NCI-H345 treated with DMSO at 0.1 percent for 48 hours (cell line): ENCODE results near the gene EN2.

Experiments used
- DNase-seq: peaks from one replicate; lab custom pipeline; 2025; ENCODE audit not compliant: unreplicated experiment; lab: John Stamatoyannopoulos, UW

The EN2 gene

GRCh38 chr7:155450558-155450969 lies 7.4 kb upstream of the EN2 start:
- DNase-seq: no peak

DNA sequence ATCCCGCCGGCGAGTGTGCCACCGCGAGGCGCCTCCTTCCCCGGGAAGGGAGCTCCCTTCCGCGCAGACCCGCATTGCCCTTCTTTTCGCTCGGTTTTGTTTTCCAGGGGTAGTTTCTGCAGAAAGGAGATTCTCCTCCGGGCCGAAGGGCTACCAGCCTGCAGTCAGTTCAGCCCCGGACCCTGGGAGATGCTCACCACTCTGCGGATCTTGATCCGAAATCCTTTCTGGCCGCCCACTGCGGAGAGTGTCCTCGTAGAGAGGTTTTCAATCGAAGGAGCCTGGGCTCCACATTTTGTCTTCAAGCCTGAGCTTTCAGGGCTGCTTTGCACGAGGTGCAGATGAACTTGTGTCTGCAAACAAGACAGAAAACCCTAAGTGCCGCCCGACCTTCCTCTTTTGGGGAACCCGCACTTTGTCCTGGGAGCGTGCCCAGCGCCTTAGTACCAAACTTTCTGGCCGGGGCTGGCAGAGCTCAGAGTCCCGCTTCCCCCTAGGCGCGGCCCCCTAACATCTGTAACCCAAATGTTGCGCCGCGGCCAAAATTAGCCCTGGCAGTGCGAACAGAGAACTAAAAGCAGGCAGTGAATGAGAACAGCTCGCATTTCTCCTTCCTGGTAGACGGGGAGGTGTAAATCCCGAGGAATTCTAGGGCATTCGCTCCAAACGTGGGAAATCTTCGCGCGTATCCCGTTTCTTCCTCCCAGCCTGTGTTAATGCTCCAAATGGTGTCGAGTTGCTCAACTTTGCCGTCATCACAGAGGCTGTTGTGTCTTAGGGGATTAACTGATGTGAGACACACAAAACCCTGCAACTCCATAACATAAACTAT lies 6.7 kb upstream of the EN2 start:
- no peak for DNase-seq

DNA sequence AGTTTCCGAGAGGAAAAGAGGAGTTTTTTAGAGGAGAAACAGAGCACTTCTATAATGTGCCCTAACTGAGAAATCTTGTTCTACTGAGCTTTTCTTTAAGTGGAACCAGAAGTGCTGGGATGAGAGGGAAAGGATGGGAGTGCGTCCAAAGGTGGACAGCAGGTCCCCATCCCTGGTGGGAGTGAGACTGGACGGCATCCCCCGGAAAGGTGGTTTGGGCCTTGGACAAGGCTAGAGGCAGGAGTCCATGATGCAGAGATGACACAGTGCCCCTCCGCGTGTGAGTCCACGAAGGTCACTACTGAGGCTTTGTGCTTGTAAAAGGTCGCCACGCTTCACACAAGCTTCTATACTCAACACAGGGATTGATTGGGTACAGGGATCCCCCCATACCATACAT lies 6.1 kb upstream of the EN2 start:
- DNase-seq: no peak

- no peak for DNase-seq
Measured at GRCh38 chr7:155452505-155453295, 5.2 kb upstream of the EN2 start.

DNA sequence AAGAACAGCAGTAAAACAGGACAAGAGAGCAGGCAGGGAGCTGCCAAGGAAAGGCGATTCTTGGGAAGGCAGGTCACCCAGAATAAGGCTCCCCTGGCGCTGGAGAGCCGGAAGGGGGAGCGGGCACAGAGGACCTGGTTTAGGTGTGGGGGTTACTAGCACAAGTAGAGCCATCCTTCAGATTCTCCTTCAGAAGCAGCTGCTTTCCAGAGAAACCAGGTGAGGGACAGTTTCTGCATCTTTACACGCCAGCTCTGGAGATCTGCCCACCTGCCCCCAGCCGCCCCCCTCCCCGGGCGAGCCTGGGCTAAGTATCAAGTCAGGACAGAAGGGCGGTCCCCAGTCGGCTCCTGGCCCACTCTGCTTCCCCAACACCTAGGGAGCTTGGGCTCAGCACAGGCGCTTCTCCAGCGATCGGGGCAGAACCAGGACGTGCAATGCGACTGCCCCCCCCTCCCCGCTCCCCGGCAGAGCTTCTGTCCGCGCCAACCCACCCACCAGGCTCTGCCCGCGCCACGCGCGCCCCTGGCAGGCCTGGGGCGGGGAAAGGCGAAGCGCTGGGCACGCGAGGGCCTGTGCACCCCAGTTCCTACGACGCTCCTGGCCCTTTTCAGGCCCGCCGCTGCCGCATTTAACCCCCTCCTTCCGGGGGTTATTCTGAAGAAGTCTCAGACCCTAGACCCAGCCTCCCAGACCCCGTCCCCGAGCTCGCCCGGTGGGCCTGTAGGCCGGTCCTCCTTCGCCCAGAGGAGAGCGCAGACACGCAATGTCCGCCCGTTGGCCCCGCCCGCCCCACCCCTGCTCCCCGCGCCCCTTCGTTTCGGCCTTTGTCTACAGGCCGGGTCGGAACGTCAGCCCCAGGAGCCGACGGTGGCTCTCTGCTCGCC lies 4.4 kb upstream of the EN2 start:
- DNase-seq: no peak

DNA sequence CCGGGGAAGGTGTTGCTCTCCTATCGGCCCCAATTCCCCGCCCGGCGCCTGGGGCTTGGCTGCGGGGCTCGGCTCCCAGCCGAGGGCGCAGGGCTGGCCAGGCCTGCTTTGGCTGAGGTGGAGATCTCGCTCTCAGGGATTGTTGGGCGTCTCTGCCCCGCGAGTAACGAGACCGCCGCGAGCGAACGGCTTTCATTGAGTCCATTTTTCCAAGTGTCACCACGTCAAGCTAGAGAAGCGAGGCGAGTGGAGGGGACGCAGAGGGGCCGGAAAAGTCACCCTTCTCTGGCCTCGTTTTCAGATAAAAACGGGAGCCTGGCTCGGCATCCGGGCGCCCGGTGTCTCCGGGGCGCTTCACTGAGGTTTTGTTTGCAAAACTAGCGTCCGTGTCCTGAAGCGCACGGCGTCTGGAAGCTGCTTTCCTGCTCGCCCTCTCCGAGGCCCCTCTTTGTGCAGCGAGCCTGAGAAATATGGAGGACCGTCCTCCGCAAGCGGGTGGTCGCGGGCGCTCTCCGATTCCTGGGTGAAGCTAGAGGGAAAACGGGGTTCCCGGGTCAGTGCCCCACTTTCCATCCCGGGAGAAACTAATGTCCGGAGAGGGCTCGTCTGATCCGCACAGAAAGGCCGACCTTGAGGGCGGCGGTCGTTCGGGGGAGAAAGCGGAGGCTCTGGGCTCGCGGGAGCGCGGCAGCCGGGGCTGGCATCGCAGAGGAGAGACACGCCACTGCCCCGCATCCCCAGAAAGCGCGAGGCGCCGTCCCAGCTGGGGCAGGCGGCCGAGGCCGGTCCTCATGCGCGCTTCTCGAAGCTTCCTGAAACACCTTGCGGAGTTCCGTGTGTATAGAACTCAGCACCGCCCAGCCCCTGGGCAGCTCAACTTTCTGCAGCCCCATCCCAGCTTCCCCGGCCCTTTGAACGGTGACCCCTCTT lies 3.5 kb upstream of the EN2 start:
- no peak for DNase-seq

DNA sequence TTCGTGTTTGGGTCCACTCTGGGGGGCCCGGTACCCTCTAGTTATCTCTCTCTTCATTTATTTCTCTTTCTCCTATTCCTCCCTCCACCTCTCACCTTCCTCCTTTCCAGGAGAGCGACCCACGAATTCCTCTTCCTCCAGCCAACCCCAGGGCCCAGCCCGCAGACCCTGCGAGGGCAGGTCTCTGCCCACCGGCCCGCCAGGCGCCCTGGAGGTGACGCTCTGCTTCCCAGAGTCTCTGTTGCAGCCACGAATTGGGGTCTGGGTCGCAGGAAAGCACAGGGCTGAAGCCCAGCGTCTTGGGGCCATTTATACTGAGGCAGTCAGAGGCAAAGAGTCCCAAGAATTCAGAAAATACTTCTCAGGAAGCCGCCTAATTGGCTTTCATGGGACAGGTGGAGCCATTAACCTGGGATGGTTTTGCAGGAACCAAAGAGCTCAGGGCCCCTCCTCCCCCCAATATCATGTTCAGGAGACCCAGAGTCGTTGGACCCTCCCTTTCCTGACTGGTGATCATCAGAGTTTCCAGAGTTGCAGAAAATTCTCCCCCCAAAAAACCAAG lies 2.7 kb upstream of the EN2 start:
- DNase-seq: no peak

DNA sequence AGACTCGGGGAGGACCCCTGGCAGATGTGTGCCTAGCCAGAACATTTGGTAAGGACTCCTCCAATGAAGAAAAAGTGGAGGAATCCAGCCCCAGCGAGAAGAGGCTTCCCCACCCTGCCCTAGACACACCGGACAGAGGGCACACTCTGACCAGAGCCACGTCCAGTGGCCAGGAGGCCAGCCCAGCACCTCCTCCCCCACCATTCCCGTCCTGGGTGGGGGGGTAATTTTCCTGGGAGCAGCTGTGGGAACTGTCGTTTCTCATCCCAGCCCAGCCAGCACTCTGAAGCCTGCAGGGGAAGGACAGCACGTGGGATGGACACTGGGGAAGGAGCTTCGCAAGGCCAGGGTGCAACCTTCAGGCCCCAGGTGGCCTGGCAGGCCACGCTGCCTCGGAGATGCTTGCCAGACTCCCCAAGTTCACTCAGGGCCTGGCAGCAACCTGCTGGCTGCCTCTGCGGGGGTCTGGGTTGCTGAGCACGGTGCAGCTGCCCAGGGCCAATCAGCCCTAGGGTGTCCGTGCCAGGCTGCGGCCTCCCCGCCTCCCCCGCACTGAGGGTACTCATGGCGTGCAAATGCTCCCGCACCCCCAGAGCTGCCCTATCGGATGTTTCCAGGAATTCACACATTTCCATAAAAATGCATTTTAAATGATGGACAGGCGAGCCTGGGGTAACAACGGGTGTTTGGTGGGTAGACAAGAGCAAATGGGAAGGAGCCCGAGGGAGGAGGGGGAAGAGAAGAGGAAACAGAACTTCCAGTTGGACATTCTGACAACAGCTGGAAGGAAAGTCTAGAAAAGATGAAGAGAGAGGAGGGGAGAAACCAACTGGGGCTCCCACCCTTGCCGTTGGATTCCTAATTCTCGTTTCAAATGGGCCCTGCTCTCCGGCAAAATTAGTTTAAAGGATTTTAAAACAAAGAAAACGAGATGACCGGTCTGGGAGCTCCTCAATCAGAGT lies 1.9 kb upstream of the EN2 start:
- no peak for DNase-seq

GRCh38 chr7:155456738-155457543 lies 988 bp upstream of the EN2 start:
- DNase-seq: peak; percentile 36

- no peak for DNase-seq
Measured at GRCh38 chr7:155457544-155458110, 302 bp upstream of the EN2 start.

DNA sequence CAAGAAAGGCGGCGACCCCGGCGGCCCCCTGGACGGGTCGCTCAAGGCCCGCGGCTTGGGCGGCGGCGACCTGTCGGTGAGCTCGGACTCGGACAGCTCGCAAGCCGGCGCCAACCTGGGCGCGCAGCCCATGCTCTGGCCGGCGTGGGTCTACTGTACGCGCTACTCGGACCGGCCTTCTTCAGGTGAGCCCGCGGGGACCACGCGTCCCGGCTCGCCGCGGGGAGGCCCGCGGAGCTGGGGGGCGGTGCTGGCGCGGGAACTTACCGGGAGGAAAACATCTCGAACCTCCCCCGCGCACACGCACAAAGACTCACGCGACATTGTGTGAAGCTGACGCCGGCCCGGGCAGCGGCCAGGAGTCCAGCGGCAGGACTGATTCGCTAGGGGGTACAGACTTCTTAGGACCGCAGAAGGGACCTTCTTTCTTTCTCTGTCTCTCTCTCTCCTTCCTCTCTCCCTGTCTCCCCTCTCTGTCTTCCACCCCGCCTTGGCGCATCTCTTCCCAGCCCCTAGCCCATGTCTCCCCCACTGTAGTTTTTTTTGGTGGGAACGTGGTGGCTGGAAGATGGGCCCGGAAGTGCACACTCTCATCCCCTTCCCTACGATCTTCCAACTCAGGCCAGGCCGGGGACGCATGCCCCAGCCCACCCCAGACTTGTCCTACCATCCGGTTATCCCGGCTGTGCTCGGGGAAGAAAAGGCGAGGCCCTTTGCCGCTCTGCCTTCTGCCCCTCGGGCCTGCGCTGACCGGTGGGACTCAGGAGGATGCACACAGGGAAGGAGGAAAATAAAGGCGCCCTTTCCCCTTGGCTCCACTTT lies 1.2 kb downstream of the EN2 start:
- no peak for DNase-seq

- DNase-seq: no peak
Measured at GRCh38 chr7:155459700-155460461, 2.0 kb downstream of the EN2 start.

DNA sequence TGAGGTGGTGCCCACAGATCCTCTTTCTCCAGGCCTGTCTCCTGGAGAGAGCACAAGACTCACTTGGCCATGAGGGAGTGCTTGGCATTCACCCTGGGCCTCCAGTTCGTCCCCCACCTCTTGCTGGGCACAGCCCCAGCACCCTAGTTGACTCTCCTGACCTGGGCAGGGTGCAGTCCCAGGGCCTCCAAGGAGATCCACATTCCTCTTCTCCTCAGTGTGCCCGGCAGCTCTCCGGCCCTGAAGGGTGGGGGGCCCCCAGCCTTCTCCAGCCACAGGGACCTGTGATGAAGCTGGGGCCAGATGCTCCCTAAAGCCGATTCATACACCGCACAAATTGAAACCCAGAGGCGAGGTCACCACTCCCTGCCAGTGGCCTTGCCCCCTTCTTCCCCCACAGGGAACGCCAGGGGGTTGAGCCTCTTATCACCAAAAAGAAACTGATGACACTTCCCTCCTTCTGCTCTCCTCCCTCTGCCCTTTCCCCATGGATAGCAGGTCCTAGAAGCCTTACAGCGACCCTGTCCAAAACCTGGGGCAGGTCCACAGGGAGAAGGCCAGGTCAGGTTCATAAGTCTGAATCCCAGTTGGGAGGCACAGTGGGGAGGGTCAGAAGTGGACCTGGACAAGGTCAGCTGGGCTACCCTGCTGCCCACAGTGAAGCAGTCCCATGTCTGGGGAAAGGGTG lies 3.1 kb downstream of the EN2 start:
- DNase-seq: no peak

DNA sequence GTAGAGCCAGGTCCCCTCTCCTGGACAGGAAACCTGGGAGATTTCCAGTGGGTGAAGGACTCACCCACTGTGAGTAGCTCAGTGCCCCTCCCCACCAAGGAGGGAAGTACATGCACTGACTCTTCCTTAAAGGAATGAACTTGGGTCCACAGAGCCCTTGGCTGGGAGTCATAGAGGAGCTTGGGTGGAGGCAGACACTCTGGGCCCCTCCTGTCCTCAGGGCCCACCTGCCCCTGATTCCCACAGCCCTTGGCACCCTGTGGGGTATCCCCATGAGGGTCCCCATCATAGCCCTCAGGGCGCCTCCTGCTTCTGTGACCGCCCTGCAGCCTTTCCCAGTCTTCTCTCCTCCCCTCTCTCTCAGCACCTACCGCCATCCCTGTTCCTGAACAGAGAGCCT lies 3.7 kb downstream of the EN2 start:
- no peak for DNase-seq

GRCh38 chr7:155462163-155462735 lies 4.3 kb downstream of the EN2 start:
- DNase-seq: no peak
